Sigmoid colon (tissue), 7 donors: ENCODE results near the gene NR6A1. TPM values are rescaled to one million over a fixed set of nuclear protein-coding genes. Genes with fewer than 3 reads are reported as not detected.

Source experiments
- DNase-seq: peaks from one replicate; pipeline ENCODE4 v3.0.0-alpha.2; 2019
- H3K27ac ChIP-seq, 4 donors: fragments of 200-600 bp; sonication (generic); one replicate each; pipeline ENCODE4 v1.5.1; 2016 to 2019; ENCODE audit warnings: mild to moderate bottlenecking in 1 of 4
- H3K27me3 ChIP-seq, 3 donors: fragments of 200-600 bp; sonication (generic); one replicate each; pipeline ENCODE4 v1.5.1; 2019; ENCODE audit warnings: mild to moderate bottlenecking in 1 of 3
- H3K36me3 ChIP-seq, 4 donors: fragments of 200-600 bp; sonication (generic); one replicate each; pipeline ENCODE4 v1.5.1; 2016 to 2019
- H3K4me1 ChIP-seq, 4 donors: fragments of 200-600 bp; sonication (generic); one replicate each; pipeline ENCODE4 v1.5.1; 2017 to 2019
- H3K4me3 ChIP-seq, 4 donors: fragments of 200-600 bp; sonication (generic); one replicate each; pipeline ENCODE4 v1.5.1; 2017 to 2019; ENCODE audit warnings: mild to moderate bottlenecking in 2 of 4, moderate library complexity in 1 of 4
- H3K9me3 ChIP-seq, 4 donors: fragments of 200-600 bp in 3 of 4; sonication (generic) in 3 of 4; one replicate each; pipeline versions ENCODE4 v1.5.1 to v1.6.1; 2013 to 2019
- CTCF ChIP-seq, 4 experiments: fragments of 450-650 bp in 3 of 4; fragments of 200-600 bp in 1 of 4; IDR thresholded peaks; one replicate each; pipeline ENCODE4 v1.5.1; 2016 to 2019; ENCODE audit warnings: antibody characterized with exemption in 4 of 4, mild to moderate bottlenecking in 3 of 4, moderate library complexity in 2 of 4
- EP300 ChIP-seq, 4 donors: sonication (generic); formaldehyde crosslinking; IDR thresholded peaks; one replicate each; pipeline ENCODE4 v1.6.1; 2017; ENCODE audit warnings: antibody characterized with exemption in 4 of 4
- POLR2A ChIP-seq, 2 donors: fragments of 450-650 bp; IDR thresholded peaks; one replicate each; pipeline ENCODE4 v1.6.1; 2016; ENCODE audit warnings: antibody characterized with exemption in 2 of 2, mild to moderate bottlenecking in 2 of 2, moderate library complexity in 2 of 2
- POLR2AphosphoS5 ChIP-seq, 4 donors: sonication (generic); formaldehyde crosslinking; IDR thresholded peaks; one replicate each; pipeline ENCODE4 v1.6.1; 2017; ENCODE audit warnings: antibody characterized with exemption in 4 of 4
- WGBS, 2 donors: extraction: QIAGEN DNeasy Blood & Tissue Kit; methylation state at CpG; one replicate each; pipeline ENCODE4 v1.1.7; 2013; 5-methylcytosine and 5-hydroxymethylcytosine counted together
- intact Hi-C: fragments of 100-400 bp; cut with DNase I; formaldehyde crosslinking; loops from one replicate; pipeline ENCODE4 v1.15.1; 2023
- polyA plus RNA-seq, 3 donors: library from polyadenylated mRNA; stranded (reverse); fragments of 200-250 nt; gene quantifications; one replicate each; pipeline ENCODE4 v1.2.3, GENCODE V29; 2013
- total RNA-seq, 4 donors: library from RNA; depleted of rRNA; stranded (reverse); fragments of >200 nt; gene quantifications; one replicate each; pipeline ENCODE4 v1.1.0, GENCODE V29; 2016
- donor health status: healthy with polysubstance abuse.
- donor health status: Bipolar disorder and iron deficiency.
- donor health status: healthy.

Gene NR6A1
- total and polyA plus RNA-seq, 7 donors = 0.60 to 3.0 (median 1.8) TPM

DNA sequence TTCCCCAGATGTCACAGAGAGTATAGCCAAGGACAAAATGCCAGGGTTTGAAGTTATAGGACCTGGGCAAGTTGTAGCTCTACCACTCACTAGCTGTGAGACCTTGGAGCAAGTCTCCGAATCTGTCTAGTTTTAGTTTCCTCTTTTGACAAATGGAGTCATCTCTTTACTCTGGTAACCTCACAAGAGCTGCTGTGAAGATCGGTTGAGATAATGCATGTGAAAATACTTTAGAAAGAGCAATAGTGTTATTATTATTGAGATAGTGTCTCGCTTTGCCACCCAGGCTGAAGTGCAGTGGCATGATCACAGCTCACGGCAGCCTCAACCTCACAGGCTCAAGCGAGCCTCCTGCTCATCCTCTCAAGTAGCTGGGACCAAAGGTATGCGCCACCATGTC, 146.0 kb downstream of the NR6A1 start:
- Histone ChIP-seq H3K27me3 (no peaks in the 10 kb centered on the region), H3K27ac (no peak overlapping the region), H3K9me3 (no peaks in the 10 kb centered on the region), H3K4me1 (no peaks in the 10 kb centered on the region), H3K36me3 (no peaks in the 10 kb centered on the region), H3K4me3 (no peak overlapping the region)
- TF ChIP-seq EP300 (IDR thresholded peaks at IDR 0.05) (no peak), POLR2A (IDR thresholded peaks at IDR 0.05) (no peak), CTCF (IDR thresholded peaks at IDR 0.05) (no peak), POLR2AphosphoS5 (IDR thresholded peaks at IDR 0.05) (no peak)
- 87 to 96% methylated on average over 6 of the region's 6 CpGs for WGBS, 2 donors
- intact Hi-C loops = no loop called here
- DNase-seq = no peak

- Histone ChIP-seq H3K4me3 (no peak overlapping the region), H3K27me3 (no peaks in the 10 kb centered on the region), H3K9me3 (no peaks in the 10 kb centered on the region), H3K36me3 (no peaks in the 10 kb centered on the region), H3K4me1 (no peaks in the 10 kb centered on the region), H3K27ac (no peak overlapping the region)
- intact Hi-C loops = no loop called here
- WGBS, 2 donors = 96 to 100% methylated on average over 1 of the region's 1 CpG
- TF ChIP-seq POLR2A (IDR thresholded peaks at IDR 0.05) (no peak), POLR2AphosphoS5 (IDR thresholded peaks at IDR 0.05) (no peak), EP300 (IDR thresholded peaks at IDR 0.05) (no peak), CTCF (IDR thresholded peaks at IDR 0.05) (no peak)
- DNase-seq = no peak
Observed at GRCh38 chr9:124624735-124624992, 146.4 kb downstream of the NR6A1 start.

GRCh38 chr9:124623966-124624734, 147.0 kb downstream of the NR6A1 start:
- 95% methylated on average over 7 of the region's 7 CpGs for WGBS, 2 donors
- Histone ChIP-seq H3K4me3 (no peak overlapping the region), H3K36me3 (no peaks in the 10 kb centered on the region), H3K9me3 (no peaks in the 10 kb centered on the region), H3K4me1 (no peaks in the 10 kb centered on the region), H3K27me3 (no peaks in the 10 kb centered on the region), H3K27ac (no peak overlapping the region)
- intact Hi-C loops = no loop called here
- TF ChIP-seq POLR2A (IDR thresholded peaks at IDR 0.05) = no peak
- TF ChIP-seq POLR2AphosphoS5 (IDR thresholded peaks at IDR 0.05) = no peak
- TF ChIP-seq EP300 (IDR thresholded peaks at IDR 0.05) = no peak
- TF ChIP-seq CTCF (IDR thresholded peaks at IDR 0.05) = no peak
- no peak for DNase-seq

DNA sequence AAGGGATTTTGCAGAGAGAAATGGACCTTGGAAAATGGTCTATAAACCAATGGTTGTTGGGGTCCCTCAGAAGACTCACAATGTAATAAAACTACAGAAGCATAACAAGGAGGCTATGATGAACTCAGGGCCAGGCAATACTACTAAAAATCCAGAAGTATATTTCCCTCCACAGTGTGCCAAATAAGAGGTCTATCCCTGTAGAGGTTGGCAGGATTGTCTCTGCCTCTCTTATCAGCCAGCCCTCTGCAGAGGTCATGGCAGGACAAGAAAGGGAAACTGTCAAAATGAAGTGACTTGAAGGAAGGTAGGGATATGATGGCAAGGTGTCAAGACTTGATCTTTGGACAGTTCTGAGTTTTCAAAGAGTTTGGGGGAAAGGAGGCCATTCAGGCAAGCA, 148.2 kb downstream of the NR6A1 start:
- Histone ChIP-seq H3K27ac (no peak overlapping the region), H3K9me3 (no peaks in the 10 kb centered on the region), H3K36me3 (no peaks in the 10 kb centered on the region), H3K4me1 (no peaks in the 10 kb centered on the region), H3K4me3 (no peak overlapping the region), H3K27me3 (no peaks in the 10 kb centered on the region)
- no peak for TF ChIP-seq CTCF (IDR thresholded peaks at IDR 0.05)
- TF ChIP-seq POLR2A (IDR thresholded peaks at IDR 0.05) = no peak
- DNase-seq = no peak
- intact Hi-C loops = no loop called here
